ENCODE measurements around the gene ZNF469.

The ZNF469 gene, protein sequence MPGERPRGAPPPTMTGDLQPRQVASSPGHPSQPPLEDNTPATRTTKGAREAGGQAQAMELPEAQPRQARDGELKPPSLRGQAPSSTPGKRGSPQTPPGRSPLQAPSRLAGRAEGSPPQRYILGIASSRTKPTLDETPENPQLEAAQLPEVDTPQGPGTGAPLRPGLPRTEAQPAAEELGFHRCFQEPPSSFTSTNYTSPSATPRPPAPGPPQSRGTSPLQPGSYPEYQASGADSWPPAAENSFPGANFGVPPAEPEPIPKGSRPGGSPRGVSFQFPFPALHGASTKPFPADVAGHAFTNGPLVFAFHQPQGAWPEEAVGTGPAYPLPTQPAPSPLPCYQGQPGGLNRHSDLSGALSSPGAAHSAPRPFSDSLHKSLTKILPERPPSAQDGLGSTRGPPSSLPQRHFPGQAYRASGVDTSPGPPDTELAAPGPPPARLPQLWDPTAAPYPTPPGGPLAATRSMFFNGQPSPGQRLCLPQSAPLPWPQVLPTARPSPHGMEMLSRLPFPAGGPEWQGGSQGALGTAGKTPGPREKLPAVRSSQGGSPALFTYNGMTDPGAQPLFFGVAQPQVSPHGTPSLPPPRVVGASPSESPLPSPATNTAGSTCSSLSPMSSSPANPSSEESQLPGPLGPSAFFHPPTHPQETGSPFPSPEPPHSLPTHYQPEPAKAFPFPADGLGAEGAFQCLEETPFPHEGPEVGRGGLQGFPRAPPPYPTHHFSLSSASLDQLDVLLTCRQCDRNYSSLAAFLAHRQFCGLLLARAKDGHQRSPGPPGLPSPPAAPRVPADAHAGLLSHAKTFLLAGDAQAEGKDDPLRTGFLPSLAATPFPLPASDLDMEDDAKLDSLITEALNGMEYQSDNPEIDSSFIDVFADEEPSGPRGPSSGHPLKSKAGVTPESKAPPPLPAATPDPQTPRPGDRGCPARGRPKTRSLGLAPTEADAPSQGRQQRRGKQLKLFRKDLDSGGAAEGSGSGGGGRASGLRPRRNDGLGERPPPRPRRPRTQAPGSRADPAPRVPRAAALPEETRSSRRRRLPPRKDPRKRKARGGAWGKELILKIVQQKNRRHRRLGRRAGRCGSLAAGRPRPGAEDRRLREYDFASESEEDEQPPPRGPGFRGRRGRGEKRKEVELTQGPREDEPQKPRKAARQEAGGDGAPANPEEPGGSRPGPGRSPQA (N-terminal part only)

DNA sequence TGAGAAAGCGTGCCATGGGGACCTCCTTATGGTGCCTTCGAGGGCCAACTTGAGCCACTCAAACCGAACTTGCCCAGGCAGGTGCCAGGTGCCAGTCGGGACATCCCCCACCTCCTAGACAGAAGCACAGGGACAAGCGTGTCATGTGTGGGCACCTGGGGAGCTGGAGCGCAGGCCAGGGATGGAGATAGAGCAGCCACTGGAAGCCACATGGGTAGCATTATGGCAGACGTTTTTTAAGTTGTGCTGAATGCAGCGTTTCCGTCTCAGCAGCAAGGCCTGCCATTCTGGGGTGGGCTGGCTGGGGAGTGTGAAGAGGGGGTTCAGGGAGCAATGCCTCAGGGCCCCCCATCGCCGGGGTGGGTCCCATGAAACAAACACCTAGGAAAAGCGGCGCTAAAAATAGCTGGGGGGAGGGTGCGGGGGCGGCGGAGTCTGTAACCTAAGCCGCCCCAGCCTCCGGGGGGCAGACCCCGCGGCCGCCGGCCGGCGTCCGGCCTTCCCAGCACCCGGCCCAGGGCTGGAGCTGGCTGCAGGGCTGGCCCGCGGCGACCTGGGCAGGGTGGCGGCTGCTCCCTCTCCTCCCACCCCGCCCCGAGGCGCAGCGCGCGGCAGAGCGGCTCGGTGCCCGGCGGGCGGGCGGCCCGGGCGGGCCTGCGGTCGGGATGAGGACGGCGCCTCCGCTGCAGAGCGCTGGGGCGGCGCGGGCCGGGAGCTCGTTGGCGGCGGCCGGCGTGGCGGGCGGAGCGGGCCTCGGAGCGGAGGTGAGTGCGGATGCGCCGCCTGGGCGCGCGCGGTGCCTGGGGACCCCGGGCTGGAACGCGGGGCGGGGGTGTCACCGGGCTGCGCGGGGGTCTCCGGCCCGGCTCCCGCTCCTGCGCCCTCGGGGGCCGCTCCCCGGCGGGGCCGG, at the start of gene ZNF469:
TSS of gene ZNF469 (plus strand) at position 469 of the 910 bp plus-strand sequence. CDS start 44,512 bp downstream, outside the sequence.
- no peak for DNase-seq (ENCODE audit: low read depth in 2 of 2)

DNA sequence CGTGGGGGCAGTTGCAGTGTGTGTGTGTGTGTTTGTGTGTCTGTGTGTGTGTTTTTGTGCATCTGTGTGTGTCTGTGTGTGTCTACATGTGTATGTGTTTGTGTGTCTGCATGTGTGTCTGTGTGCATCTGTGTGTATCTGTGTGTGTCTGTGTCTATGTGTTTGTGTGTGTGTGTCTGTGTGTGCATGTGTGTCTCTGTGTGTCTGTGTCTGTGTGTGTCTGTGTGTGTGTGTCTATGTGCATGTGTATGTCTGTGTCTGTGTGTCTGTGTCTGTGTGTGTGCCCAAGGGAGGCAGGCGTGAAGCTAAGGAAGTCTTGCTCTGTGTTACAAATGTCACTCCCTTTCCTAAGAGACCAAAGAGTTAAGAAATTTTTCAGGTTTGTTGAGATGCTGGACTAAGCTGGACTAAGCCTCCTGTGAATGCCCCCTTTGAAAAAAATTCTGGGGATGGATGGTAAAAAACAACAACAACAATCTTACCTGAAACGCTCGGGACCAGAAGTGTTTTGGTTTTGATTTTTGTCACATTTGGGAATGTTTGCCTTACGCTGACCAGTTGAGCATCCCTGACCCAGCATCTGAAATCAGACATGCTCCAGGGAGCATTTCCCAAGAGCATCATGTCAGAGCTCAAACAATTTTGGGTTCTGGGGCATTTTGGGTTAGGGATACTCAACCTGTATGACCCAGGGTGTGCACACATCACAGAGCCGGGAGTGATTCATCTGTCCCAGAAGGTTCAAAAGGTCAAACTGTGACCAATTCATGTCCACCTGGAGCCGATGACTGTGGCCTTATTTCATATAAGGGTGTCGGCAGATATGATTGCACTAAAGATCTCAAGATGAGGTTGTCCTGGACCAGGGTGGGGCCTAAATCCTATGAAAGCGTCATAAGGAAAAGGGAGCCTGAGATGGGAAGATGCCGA, 48.6 kb upstream of the ZNF469 start:
- no peak for DNase-seq (ENCODE audit: low read depth in 2 of 2)

DNA sequence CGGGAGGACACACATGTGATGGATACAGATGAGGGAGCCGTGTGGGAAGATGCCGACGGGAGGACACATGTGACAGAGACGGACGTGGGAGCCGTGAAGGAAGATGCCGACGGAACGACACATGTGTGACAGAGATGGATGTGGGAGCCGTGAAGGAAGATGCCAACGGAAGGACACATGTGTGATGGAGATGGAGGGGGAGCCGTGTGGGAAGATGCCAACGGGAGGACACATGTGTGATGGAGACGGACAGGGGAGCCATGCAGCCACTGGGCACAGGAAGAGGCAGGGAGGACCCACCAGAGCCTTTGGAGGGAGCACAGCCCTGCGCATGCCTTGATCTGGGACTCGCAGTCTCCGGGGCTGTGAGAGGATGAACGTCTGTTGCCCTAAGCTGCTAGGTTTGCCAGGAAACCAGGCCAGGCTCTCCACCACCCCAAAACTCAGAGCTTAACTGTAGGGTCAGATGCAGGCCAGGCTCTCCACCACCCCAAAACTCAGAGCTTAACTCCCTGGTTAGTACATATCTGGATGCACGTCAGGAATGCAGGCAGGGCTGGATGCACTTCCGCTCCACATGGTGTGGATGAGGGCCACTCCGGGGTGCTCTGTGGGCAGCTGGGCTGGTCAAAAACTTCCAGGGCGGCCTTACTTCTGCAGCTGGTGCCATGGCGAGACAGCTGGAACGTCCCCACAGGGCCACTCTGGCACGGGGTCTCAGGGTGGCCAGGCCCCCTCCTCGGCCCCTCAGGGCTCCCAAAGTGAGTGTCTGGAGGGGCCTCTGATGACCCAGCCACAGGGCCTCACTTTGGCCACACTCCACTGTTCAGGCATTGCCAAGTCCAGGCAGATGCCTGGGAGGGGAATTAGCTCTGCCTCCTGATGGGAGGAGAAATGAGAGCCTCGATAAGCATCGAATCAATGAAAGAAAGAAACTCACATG, 47.7 kb upstream of the ZNF469 start:
- no peak for DNase-seq (ENCODE audit: low read depth in 2 of 2)

DNA sequence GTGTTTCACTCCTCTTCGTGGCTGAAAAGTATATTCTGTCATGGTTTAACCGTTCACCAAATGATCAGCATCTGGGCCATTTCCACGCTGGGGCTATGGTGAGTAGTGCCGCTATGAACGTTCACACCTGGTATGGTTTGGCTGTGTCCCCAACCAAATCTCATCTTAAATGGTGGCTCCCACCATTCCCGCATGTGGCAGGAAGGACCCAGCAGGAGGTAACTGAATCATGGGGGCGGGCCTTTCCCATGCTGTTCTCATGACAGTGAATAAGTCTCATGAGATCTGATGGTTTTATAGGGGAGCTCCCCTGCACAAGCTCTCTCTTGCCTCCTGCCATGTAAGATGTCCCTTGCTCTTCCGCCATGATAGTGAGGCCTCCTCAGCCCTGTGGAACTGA, 45.7 kb upstream of the ZNF469 start:
- no peak for DNase-seq (ENCODE audit: low read depth in 2 of 2)

GRCh38 chr16:88337538-88337937, 45.2 kb upstream of the ZNF469 start:
- no peak for DNase-seq (ENCODE audit: low read depth in 2 of 2)

- no peak for DNase-seq (ENCODE audit: low read depth in 2 of 2)
Observed at GRCh38 chr16:88338111-88338510, 44.6 kb upstream of the ZNF469 start.

DNA sequence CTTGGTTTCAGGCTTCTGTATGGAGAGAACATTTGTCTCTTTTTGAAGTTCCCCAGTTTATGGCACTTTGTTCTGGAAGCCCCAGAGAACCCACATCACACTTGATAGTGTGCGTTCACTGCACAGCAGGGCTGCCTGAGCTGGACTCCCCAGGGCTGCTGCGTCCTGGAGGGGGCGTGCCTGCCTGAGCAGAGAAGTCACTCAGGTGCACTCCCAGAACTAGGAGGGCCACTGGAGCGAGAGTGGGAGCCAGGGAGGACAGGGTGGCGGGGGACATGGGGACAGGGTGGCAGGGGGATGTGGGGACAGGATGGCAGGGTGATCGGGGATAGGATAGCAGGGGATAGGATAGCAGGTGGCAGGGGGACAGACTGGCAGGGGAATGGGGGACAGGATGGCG, 43.9 kb upstream of the ZNF469 start:
- DNase-seq (ENCODE audit: low read depth in 2 of 2): no peak

DNA sequence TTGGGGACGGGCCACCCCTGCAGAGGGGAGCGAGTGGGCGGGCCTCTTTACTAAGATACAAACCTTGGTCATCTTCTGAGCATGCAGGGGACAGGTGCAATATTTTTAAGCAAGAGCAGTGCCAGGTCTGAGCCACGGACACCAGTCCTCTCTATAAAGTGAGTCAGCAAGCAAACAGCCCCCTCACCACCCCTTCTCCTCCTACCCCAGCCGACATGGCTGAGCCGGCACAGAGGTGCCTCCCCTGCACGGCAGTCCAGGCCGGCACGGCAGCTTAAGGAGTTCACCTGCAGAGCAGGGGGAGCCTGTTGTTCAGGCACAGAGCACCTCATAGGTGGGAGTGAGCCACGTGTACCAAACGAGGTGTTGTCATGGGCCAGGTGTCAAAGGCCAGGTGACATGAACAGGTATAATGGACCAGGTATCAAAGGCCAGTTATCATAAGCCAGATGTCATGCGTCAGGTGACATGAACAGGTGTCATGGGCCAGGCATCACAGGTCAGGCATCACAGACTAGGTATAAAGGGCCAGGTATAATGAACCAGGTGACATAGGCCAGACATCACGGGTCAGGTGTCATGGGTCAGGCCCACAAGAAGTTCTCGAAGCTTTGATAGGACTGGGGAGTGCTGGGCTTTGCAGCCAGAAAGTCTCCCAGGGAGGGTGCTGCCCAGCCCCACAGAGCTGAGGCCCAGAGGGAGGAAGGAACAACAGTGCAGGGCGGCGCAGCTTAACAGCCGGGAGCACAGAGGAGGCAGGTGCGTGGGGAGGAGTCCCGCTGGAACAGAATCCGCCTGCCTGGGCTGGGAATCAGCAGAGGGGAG, 42.6 kb upstream of the ZNF469 start:
- DNase-seq (ENCODE audit: low read depth in 2 of 2): no peak

- no peak for DNase-seq (ENCODE audit: low read depth in 2 of 2)
Observed at GRCh38 chr16:88340755-88341150, 42.0 kb upstream of the ZNF469 start.

DNA sequence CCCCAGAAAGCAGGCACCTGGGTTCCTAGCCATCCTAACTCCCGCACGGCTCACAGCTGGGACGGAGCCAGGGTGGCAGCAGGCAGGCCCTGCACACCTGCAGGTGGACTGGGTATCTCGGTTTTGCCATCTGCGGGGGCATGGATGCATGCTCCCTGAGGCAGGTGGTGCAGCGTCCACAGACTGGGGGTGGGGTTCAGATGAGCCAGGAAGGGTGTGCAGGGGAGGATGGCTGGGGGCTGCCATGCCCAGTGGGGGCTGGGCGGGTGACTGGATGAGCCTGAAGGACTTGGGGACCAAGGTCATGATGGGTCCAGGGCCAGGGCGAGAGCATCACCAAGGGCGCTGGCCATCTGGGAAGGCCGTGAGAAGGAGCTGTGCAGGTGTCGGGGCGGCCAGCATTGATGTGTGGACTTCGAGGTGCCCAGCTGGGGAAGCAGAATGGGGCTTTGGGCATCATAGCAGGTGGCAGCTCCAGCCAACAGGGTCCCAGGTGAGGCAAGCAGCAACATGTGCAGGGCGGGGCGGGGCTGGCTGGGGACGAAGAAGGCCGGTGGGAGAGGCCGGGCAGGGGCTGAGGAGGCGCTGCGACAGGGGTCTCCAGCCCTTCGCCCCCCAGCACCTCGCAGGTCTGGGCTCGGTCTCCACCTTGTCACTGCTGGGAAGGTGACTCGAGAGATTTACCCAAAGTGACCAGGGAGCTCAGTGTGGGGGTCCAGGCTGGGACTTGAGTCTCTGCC, 41.0 kb upstream of the ZNF469 start:
- DNase-seq (ENCODE audit: low read depth in 2 of 2): no peak

- no peak for DNase-seq (ENCODE audit: low read depth in 2 of 2)
Observed at GRCh38 chr16:88342491-88342890, 40.3 kb upstream of the ZNF469 start.

GRCh38 chr16:88343271-88343791, 39.4 kb upstream of the ZNF469 start:
- no peak for DNase-seq (ENCODE audit: low read depth in 2 of 2)

GRCh38 chr16:88344411-88345030, 38.2 kb upstream of the ZNF469 start:
- no peak for DNase-seq (ENCODE audit: low read depth in 2 of 2)

- no peak for DNase-seq (ENCODE audit: low read depth in 2 of 2)
Observed at GRCh38 chr16:88345031-88345720, 37.6 kb upstream of the ZNF469 start.

DNA sequence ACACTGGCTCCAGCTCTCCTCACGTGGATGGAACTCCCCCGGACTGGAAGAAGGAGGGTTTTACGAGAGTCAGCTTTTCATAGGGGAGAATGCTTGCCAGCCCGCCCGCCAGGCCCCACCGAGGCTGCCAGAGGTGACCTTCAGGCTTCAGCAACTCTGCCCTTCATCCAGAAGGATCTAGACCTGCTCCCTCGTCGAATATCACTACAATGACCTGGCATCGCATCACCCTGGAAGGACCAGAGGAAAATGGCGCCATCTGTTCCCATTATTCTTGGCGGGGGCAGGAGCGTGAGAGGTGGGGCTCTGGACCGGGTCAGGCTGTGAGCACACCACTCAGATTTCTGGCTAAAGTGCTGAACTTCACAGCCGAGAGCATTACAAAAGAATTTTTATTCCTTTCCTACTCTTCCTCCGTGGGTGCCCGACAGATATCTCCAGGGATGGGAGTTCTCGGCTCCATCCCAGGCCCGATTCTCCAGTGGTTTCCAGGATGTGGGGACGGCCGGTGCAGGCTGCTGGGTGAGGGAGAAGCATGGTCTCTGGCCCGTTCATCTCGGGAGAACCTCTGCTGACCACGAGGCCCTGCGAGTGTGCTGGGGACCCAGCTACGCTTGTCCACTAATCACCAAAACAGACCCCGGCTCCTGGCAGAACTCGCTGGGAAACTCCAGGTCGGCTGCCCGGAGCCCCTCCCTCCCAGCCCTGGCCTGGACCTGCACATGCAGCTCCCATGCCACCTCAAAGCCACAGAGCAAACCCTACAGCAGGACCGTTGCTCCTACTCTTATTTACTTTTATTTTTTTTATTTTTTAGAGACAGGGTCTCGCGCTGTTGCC, 36.8 kb upstream of the ZNF469 start:
- no peak for DNase-seq (ENCODE audit: low read depth in 2 of 2)

Measured in stimulated activated CD8-positive, alpha-beta memory T cell treated with anti-CD3 and anti-CD28 coated beads, Interleukin-15, amount 100 ng/mL, for 4 hours (primary cell).